ENCODE measurements around the gene DVL1. TPM values are rescaled to one million over a fixed set of nuclear protein-coding genes. Genes with fewer than 3 reads are reported as not detected.
"Not testable (repeated sequence)": the region's sequence is repeated elsewhere in the genome, so short reads cannot be mapped to it uniquely, and the experiment has no call there.

The DVL1 gene
- polyA plus RNA-seq, 12 donors, result 24.2 to 54.3 (median 33.0) TPM; not detected in 1

DNA sequence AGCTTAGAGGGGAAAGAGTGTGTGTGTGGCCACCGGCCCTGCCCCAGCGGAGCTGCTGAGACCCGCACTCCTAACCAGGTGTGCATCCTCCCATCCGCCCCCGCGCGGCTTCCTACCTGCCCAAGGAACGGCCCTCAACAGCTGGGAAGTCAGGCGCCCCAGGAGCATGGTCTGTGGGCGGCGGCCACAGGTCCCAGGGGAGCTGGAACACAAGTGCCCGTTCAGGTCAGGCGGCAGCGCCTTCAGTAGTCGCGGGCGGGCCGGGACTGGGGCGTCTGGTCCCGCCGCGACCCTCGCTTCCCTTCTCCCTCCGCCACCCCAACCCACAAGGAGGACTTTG is 25.3 kb upstream of the DVL1 start:
- DNase-seq, result no peak

DNA sequence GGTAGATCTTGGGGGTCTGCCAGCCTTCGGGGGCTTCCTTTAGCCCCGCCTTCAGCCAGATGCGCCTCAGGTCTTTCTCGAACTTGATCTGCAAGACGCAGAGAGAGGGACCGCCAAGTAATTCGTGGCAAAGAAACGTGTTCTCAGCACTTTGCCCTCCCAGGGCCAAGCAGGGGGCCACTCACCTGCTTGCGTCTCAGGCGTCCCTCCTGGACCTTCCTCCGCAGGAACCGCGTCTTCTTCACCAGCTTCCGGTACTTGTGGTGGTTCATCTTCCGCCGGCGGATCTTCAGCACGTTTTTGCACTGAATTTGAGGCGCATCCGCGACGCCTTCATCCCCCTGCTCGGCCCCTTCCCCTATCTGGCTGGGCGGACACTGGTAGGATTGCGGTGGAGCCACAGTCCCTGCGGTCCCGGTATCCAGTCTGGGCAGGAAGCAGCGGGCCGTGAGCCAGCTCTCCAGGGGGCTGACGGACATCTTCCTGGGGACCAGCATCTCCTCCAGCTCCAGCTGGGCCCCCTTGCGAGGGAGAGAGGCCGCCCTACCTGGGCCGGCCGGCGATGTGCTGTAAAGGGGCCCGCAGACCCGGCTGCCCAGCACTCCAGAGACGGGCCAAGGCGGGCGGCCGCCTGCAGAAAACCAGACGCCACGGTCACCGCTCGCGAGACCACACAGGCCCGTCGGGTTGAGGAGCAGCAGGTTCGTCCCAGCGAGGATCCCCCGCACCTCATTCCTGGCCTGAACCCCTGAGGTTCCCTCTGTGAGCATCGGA is 24.8 kb upstream of the DVL1 start:
- no peak for DNase-seq

DNA sequence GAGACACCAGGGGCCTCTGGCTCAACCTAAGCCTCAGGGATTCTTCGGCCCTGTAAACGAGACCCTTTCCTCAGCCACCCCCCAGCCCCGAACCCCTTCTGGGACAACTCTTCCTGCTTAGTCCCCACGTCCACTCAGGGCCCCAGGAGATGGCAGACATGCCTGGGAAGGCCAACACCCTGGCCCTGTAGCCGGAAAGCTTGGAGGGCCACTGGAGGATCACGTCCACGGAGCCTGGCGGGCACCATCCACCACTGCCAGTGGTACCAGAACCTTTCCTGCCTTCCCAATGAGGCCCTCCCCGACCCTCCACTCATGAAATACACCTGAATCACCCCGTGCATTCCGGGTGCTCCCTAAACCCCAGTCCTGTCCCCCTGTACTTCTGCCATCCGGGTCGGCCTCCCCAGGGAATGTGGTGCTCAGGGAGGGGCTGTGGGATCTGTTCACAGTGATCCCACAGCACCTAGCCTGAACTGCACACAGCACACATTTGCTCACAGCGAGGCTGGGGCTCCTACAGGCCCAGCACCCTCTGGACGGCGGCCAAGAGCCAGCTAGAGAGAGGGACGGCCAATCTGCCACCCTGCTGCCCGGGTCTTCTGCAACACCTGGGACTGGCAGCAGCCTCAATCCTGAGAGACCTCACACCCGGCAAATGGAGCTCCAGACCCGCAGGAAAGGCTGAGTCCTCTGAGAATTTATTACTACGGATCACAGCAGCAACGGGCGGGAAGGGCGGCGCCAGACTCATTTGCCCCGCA is 24.0 kb upstream of the DVL1 start:
- DNase-seq, result no peak

DNA sequence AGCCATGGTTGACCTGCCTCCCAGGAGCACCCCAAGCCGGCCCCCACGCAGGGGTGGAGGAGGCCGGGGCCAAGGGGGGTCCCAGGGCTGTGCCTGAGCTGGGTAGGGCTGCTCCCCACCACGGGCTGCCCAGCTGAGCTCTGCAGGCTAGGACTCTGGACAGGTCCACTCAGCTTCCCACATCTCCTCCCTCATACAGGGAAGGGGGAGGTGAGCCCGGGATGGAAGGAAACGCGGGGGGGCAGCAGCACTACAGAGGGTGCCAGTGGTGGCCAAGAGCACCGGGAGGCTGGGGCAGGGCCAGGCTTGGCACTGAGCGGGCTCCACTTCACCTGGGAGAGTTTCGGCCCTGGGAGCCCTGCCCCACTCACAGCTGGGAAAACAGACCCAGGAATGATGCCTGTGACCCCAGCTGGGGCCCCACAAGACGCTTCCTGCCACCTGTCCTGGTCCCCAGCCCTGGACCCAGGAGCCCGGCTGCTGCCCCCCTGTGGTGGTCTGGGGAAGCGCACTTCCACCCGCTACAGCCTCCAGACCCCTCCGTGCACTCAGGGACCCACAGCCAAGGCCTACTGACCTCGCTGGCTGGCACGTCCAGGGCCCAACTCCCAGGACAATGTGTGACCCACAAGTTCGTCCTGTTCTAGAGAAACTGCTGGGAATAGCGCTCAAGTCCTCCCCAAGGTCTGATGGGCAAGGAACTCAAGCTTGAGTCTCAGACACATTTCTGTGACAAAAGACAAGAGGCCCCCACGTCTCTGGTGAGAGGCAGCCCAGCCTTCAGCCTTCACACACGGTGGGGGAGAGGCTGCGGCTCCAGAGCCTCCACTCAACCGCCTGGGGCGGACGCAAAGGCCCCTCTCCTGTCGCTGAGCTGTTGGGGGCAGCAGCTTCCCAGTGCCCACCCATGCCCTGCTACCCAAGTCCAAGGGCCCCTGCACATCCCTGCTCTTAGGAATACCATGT is 22.8 kb upstream of the DVL1 start:
- DNase-seq, result peak; percentile 55

DNA sequence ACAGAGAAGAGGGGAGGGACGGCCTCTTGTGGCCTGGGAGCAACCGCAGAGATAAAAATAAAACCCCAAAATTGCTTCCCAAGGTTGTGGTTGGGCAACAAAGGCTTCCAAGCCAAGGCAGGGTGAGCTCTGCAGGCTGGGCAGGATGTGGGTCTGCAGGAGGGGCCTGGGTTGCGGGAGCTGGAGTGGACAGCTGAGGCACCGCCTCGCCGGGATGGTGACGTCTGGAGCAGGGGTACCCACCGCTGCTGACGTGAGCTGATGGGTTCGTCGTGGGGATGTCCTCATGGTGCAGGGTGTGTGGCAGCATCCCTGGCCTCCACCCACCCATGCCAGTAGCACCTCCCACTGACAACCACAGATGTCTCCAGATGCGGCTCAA is 22.1 kb upstream of the DVL1 start:
- no peak for DNase-seq

DNA sequence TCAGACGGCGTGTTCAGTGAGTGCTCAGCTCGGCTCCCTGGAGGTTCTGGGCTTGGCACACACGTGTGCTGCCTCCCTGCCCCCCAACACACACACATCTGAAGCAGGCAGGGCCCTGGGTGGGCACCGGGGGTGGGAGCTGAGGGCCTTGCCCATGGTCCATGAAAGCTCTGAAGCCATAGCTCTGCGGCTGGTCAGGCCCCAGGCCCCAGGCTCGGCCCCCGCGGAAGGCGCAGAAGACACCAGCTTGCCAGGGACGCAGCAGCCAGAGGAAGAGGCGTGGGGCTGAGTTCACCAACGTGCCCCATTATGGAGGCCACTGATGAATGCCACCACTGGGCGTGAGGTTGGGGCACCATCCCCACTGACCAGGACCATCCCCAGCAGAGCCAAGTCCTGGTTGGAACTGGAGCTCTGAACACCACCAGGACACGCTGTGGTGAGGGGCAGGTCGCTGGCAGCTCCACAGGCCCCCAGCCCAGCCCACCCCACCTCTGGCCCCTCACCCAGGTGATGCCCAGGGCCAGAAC is 21.6 kb upstream of the DVL1 start:
- no peak for DNase-seq

DNA sequence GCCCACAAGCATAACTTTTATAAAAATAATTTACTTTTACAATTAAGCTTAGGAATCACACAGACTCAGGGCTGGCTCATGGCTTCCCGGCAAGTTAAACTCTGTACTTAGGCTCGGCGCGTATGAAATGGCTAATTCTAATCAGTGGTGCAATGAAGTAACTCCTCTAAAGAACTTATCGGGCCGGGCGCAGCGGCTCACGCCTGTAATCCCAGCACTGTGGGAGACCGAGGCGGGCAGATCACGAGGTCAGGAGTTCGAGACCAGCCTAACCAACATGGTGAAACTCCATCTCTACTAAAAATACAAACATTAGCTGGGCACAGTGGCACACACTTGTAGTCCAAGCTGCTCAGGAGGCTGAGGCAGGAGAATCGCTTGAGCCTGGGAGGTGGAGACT is 20.9 kb upstream of the DVL1 start:
- DNase-seq, result not testable (repeated sequence)

DNA sequence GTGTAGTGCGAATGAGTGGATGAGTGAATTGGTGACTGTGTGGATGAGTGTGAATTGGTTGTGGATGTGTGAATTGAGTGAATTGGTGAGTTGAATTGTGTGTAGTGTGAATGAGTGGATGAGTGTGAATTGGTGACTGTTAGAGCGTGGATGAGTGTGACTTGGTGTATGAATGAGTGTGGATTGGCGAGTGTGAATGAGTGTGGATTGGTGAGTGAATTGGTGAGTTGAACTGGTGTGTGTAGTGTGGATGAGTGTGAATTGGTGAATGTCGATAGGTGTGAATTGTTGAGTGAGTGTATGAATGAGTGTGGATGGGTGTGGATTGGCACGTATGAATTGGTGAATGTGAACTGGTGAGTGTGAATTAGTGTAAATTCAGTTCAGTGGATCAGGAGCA is 18.1 kb upstream of the DVL1 start:
- no peak for DNase-seq

DNA sequence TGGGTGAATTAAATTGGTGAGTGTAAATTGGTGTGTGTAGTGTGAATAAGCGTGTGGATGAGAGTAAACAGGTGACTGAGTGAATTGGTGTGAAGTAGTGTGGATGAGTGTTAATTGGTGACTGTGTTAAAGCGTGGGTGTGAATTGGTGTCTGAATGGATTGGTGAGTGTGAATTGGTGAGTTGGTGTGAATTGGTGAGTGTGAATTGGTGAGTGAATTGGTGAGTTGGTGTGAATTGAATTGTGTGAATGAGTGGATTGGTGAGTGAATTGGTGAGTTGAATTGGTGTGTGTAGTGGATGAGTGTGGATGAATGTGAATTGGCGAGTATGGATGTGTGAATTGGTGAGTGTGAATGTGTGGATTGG is 17.5 kb upstream of the DVL1 start:
- no peak for DNase-seq

DNA sequence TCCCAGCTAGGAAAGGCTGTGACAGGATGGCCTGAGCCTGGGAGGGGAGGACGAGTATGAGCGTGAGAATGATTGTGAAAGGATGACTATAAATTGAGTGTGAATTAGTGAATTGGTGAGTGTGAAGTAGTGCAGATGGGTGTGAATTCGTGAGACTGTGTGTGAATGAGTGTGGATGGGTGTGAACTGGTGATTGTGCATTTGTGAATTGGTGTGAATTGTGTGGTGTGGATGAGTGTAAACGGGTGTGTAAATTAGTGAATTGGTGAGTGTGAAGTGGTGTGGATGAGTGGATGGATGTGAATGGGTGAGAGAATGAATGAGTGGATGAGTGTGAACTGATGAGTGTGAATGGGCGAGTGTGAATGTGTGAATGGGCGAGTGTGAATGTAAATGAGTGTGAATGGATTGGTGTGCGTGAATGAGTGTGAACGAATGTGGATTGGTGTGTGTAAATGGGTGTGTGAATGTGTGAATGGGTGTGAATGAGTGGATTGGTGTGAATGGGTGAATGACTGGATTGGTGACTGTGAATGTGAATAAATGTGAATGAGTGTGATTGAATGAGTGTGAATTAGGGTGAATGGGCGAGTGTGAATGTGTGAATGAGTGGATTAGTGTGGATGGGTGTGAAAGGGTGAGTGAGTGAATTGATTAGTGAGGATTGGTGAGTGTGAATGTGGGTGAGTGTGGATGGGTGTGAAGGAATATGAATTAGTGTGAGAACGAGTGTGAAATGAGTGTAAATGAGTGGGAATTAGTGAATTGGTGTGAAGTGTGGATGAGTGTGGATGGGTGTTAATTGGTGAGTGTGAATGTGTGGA is 16.9 kb upstream of the DVL1 start:
- no peak for DNase-seq

DNA sequence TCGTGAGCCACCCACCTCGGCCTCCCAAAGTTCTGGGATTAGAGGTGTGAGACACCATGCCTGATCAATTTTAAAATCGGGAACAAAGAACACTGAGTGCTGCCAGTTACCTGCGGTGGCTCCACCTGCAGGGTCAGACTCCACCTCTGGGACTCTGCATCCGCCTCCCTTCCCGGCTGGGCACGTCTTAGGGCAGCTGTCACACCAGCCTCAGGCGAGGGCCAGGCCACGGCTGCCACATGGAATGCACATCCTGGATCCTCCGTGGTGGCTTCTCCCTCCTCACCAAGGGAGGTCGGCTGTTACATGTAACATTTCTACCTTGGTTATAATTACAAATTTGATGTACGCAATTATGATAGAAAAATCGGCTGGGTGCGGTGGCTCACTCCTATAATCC is 15.0 kb upstream of the DVL1 start:
- DNase-seq, result no peak

DNA sequence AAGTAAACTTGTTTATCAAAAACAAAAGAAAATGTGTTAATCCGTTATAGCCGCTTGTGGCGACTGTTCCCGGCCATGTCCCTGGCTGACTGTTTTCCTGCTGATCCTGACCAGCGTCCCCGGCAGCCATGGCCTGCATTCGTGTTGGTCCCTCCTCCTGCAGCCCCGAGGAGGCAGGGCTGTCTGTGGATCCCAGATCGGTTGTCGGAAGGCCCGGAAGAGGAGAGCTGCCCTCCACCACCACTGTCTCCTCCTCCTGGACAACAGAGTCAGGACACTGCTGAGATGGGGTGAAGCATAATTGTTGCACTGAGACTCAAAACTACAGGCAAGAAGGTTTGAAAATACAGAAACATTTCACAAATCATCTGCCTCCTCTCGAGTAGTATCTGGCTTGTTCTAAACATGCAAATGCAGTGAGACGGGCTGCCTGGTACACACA is 12.8 kb upstream of the DVL1 start:
- peak; percentile 74 for DNase-seq

DNA sequence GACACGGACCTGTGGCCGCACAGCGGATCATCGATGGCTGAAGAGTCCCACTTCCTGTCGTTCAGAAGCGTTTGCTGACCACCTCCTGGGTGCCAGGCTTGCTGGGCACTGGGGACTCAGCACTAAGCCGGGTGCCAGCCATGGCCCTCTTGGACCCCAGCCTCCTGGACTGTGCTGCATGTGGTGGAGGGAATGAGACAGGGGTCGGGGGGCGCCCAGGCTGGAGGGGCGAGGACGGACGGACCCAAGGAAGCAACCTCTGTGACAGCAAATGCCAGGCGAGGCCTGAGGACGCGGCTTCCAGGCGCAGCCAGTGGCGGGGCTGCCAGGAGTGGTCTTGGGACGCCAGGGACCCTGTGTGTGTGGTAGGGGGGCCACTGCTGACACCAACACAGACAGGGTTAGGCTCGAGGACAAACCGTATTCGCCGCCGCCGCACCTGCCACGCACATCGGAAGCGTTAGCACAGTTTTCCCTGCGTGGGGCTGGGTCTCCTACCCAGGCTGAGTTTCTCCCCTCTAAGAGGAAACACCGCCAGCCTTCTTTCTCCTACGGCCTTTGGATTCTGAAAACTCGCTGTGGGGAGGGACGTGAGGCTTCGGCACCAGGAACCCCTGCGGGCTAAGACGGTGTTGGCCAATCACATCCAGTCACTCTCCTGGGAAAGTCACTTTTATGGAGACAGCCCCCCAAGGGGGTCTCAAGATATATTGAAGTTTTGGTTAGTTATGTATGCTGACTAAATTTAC is 12.2 kb upstream of the DVL1 start:
- DNase-seq, result no peak

DNA sequence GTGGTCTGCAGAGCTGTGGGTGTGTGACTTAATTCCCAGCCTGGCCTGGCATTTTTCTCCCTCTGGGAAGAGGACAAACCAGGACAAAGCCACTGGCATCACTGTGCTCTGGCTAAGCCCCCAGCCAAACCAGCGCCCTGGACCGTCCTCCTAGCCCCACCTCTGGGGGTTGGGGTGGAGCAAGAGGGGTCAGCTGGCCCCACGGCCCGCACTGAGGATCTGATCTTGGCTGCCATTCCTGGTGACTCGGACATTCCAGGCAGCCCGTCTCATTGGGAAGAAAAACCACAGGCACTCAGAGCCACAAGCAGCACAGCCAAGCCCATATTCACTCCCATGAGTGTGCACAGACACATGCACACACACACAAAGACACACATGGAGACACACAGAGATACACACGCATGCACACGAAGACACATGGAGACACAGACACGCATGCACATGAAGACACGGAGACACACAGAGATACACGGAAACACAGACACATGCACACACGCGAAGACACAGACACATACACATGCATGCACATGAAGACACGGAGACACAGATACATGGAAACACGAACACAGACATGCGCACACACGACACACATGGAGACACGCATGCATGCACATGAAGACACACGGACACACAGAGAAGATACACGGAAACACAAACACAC is 11.4 kb upstream of the DVL1 start:
- peak; percentile 69 for DNase-seq

DNA sequence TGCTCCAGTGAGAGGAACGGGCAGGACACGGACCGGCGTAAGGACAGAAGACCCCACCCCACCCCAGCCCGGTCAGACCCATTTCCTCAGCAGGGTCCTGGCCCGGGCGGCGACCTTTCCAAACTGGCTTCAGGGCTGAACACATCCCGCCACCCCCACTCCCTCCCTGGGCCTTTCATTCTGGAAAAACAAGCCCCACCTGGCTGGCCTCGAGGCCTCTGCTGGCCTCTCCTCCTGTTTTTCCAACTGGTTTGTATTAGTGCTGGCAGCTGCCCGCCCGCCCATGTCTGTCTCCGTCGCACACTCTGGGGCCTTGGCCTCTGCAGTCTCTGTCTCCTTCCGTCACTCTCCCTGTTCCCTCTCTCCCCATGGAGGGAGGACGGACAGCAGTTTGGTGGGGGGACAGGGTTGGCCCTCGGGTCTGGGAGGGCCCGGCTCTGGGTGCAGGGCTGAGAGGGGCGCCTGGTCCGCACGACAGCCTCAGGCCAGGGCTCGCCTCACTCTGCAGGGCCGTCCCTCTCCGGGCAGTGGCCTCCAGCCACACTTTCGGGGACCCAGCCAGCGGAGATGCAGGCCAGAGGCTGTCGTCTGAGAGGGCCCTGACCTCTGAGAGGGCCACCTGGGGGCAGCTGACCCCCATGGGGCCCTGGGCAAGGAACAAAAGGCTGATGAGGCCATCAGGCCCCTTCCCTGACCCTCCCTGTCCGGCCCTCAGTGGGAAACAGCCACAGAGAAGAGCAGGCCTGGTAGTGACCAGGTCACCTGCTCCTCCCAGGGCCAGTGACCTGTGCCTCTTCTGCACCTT is 10.6 kb upstream of the DVL1 start:
- peak; percentile 77 for DNase-seq

DNA sequence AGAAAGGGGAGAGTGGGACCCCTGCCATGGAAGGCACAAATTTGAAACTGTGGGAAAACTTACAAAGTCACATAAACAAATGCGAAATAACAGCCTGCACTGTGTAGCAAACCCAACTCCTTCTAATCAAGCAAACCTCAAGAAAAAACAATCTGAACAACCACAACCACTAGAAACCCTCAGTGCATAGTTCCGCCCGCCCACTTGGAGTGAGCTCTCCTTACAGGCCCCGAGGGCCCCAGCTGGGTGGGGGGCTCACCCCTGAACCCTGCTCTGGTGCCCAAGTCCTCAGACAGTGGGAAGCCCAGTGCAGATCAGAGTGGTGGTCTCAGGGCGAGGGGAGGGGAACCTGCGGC is 10.1 kb upstream of the DVL1 start:
- DNase-seq, result peak; percentile 52

DNA sequence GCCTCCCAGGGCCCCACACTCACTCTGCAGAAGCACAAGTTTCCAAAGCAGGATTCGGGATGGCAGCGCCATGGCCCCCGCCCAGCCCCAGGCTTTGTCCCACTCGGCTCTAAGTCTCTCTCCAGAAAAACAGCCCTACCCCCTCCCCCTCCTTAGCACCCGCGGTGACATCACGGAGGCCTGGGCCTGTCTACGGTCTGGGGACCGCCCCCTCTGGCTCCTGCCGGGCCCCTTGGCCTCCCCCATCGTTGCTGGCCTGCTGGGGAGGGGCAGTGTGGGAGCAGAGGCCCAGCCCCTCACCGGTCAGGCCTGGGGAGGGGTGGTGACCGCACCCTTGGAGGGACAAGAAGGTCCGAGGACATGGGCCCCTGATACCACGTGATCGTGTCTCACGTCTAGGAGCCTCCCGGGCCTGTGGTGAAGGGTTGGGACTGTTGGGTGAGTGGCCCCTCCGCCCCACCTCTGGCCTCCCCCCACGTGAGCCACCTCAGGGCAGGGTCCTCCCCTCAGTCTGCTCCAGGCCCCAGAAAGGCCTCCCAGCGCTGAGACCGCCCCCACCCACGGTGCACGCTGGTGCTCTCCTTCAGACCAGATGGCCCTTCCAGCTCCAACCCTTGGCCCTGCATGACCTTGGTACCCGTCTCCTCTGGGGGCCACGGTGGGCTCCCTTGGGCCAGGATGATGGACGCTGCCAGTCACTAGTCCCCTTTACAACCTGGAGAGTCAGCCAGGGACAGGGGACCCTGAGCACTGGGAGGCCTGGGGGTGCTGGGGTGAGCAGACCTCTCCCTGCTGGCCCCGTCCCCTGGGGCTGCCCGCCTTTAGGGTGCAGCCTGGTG is 9.4 kb upstream of the DVL1 start, which contains the start of gene MXRA8:
Gene MXRA8, minus strand, starts transcription at position 123 of the 839 bp plus-strand sequence. Its CDS starts 51 bp downstream, at position 72.
- peak; percentile 92 for DNase-seq

DNA sequence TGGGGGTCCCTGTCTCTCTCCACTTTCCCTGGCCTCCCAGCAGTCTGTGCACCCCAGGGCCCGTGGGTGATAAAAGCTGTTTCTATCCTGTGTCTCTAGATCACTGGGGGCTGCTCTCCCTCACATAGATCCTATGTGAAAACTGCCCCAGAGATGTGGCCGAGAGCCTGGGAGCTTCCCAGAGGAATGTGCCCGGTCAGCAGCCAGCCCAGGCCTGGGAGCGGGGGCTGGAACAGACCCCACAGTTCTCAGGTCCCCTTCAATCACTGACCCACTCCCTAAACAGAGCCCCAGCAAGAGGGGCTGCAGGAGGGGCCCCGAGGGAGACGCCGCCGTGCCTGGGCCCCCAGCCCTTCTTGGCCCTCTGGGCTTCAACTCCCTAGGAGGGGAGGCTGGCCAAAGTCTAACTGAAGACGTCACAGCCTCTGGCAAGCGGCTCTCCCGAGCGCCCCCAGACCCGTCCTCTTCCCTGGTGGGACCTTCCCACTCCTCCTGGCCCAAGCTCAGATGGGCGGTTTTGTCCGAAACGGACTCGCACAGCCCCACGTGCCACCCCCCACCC is 8.7 kb upstream of the DVL1 start:
- DNase-seq, result no peak
